Testis (tissue), 2 donors: Measurements from ENCODE around the gene C13orf46.

ENCODE experiments used
- CTCF ChIP-seq, 3 experiments: fragments of 450-650 bp in 2 of 3; fragments of 200-600 bp in 1 of 3; sonication (generic) in 1 of 3; IDR thresholded peaks; one replicate each; pipeline ENCODE4 v1.5.1; 2016 to 2019; ENCODE audit warnings: antibody characterized with exemption in 3 of 3, mild to moderate bottlenecking in 2 of 3, moderate library complexity in 1 of 3
- POLR2A ChIP-seq: fragments of 450-650 bp; IDR thresholded peaks from one replicate; pipeline ENCODE4 v1.6.1; 2017; ENCODE audit warnings: antibody characterized with exemption, mild to moderate bottlenecking, moderate library complexity

DNA sequence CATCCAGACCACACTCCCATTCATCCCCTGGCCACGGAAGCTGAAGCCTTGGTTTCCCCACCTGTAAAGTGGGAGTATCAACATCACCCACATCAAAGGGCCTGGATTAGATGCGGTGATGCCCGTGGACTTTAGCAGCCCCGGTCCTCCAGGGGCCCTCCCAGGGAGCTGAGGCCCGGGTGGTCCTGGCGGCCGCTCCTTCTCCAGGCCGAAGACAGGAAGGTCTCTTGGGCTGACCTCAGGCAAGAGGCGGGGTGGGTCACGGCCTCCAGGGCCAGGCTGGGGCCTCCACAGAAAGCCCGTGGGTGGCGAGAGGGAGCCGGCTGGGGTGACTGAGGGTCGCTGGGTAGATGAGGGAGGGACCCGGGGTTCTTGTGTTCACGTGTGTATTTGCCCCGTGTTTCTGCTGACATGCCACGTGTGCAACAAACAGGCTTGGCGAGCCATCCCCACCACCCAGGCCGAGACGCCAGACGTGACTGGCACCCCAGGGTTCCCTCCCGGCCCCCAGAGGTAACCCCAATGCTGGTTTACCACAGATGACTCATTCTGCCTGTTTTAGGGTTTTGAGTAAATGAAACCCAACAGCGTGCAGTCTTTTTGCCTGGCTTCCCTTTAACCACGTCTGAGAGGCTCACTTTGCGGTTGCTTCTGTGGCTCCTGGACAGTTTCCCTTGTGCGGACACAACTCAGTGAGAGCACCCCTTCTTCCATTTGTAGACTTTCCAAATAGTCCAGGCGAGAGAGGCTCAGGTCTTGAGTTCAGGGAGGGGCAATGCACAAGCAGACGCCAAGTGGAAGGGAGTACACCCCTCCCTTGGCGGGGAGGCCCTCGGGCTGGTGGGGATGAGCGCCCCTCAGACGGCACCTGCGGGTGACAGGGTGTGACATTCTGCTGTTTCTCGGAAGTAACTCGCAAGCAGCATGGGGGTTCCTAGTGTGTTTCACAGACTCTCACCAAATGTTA, 42.9 kb downstream of the C13orf46 start:
- TF ChIP-seq CTCF (IDR thresholded peaks at IDR 0.05) (no peak), POLR2A (no peak)
